Spleen (tissue), 11 donors: ENCODE results near the gene RNF225. TPM values are rescaled to one million over a fixed set of nuclear protein-coding genes. Genes with fewer than 3 reads are reported as not detected.

Experiments used
- DNase-seq: peaks from one replicate; pipeline ENCODE4 v3.0.0-alpha.2; 2020
- H3K27ac ChIP-seq, 8 donors: fragments of 200-600 bp; sonication (generic) in 7 of 8; 1 replicate in 4 of 8; 2 replicates in 4 of 8; pipeline versions ENCODE4 v1.5.0 to v1.8.0; 2016 to 2021; ENCODE audit warnings: inconsistent platforms in 4 of 8, mild to moderate bottlenecking in 4 of 8, moderate library complexity in 1 of 8
- H3K27me3 ChIP-seq, 7 donors: fragments of 200-600 bp; sonication (generic) in 6 of 7; replicated peaks in 1 of 7; 1 replicate in 4 of 7; 2 replicates in 3 of 7; pipeline versions ENCODE4 v1.5.0 to v1.8.0; 2016 to 2021; ENCODE audit warnings: inconsistent platforms in 3 of 7, mild to moderate bottlenecking in 1 of 7
- H3K36me3 ChIP-seq, 6 donors: fragments of 200-600 bp; sonication (generic) in 5 of 6; 1 replicate in 4 of 6; 2 replicates in 2 of 6; pipeline versions ENCODE4 v1.5.0 to v1.8.0; 2016 to 2021; ENCODE audit warnings: inconsistent platforms in 2 of 6
- H3K4me1 ChIP-seq, 6 donors: fragments of 200-600 bp; sonication (generic) in 5 of 6; 1 replicate in 3 of 6; 2 replicates in 3 of 6; pipeline versions ENCODE4 v1.5.0 to v1.8.0; 2016 to 2021; ENCODE audit warnings: inconsistent platforms in 3 of 6
- H3K4me3 ChIP-seq, 8 donors: fragments of 200-600 bp; sonication (generic) in 7 of 8; 1 replicate in 4 of 8; 2 replicates in 4 of 8; pipeline versions ENCODE4 v1.5.0 to v1.8.0; 2016 to 2021; ENCODE audit warnings: inconsistent platforms in 4 of 8, mild to moderate bottlenecking in 4 of 8, moderate library complexity in 2 of 8
- H3K9me3 ChIP-seq, 8 donors: fragments of 200-600 bp; sonication (generic) in 7 of 8; 1 replicate in 4 of 8; 2 replicates in 4 of 8; pipeline versions ENCODE4 v1.5.0 to v1.8.0; 2016 to 2021; ENCODE audit warnings: inconsistent platforms in 4 of 8
- CTCF ChIP-seq, 11 experiments: fragments of 200-600 bp in 7 of 11; fragments of 450-650 bp in 4 of 11; sonication (generic) in 4 of 11; IDR thresholded peaks in 8 of 11; conservative IDR thresholded peaks in 3 of 11; 1 replicate in 7 of 11; 2 replicates in 4 of 11; pipeline versions ENCODE4 v1.4.0 to v1.8.0; 2016 to 2021; ENCODE audit warnings: antibody characterized with exemption in 11 of 11, inconsistent platforms in 4 of 11, mild to moderate bottlenecking in 1 of 11
- POLR2A ChIP-seq, 3 donors: fragments of 450-650 bp; IDR thresholded peaks; one replicate each; pipeline ENCODE4 v1.5.1; 2017; ENCODE audit warnings: antibody characterized with exemption in 3 of 3, mild to moderate bottlenecking in 1 of 3
- POLR2AphosphoS5 ChIP-seq, 3 donors: sonication (generic); formaldehyde crosslinking; IDR thresholded peaks; one replicate each; pipeline ENCODE4 v1.5.1; 2017; ENCODE audit warnings: antibody characterized with exemption in 3 of 3
- whole genome bisulfite sequencing, 5 donors: extraction: QIAGEN DNeasy Blood & Tissue Kit in 3 of 5; methylation state at CpG; one replicate each; pipeline versions ENCODE4 v1.1.5 to v1.1.7; 2013 to 2018; 5-methylcytosine and 5-hydroxymethylcytosine counted together
- intact Hi-C: fragments of 100-400 bp; cut with DNase I; formaldehyde crosslinking; loops from one replicate; pipeline ENCODE4 v1.15.0; 2023; ENCODE audit warnings: low total_unique reads
- polyA plus RNA-seq, 3 donors: library from polyadenylated mRNA; stranded (reverse); fragments of 200-250 nt; gene quantifications; one replicate each; pipeline ENCODE4 v1.2.1, GENCODE V29; 2013
- total RNA-seq, 7 donors: library from RNA; depleted of rRNA in 3 of 7; stranded (reverse); fragments of >200 nt in 3 of 7; fragmentation: NEBNext Ultra II Directional in 4 of 7; extraction: Animal tissue kit (Norgen Biotek cat#: 25700) in 4 of 7; gene quantifications; one replicate each; pipeline versions ENCODE4 v1.1.0 to v1.2.1, GENCODE V29; 2016 to 2021
- donor health status: healthy with polysubstance abuse.
- donor health status: DM: no; HTN: no; CAD: no; lungs with moderate emphysema.
- donor health status: DM: no; HTN: no; CAD: no.
- donor health status: Bipolar disorder and iron deficiency.
- donor health status: healthy.
- donor health status: DM: no; HTN: no; CAD: no.
- donor health status: DM: yes; HTN: yes; CAD: no.

The RNF225 gene
- total and polyA plus RNA-seq, 10 donors, result not detected

- Histone ChIP-seq H3K36me3 (peaks cover 3 to 58% (median 47%) of the 10 kb centered on the region in 6 donors), H3K27me3 (peaks cover 0 to 39% (median 18%) of the 10 kb centered on the region in 7 donors), H3K27ac (no peak overlapping the region), H3K4me3 (no peak overlapping the region), H3K4me1 (peaks cover 0 to 44% (median 26%) of the 10 kb centered on the region in 6 donors), H3K9me3 (no peaks in the 10 kb centered on the region)
- no peak for TF ChIP-seq POLR2A (IDR thresholded peaks at IDR 0.05)
- no peak for TF ChIP-seq POLR2AphosphoS5 (IDR thresholded peaks at IDR 0.05)
- no peak for TF ChIP-seq CTCF (IDR thresholded peaks at IDR 0.05 in 8 of 11, conservative IDR thresholded peaks at IDR 0.05 in 3 of 11)
- intact Hi-C loops, result no loop called here
- no peak for DNase-seq
- 69 to 78% (median 70%) methylated on average over 2 to 3 of the region's 3 CpGs for WGBS, 5 donors
Observed at GRCh38 chr19:58394821-58395219, 636 bp upstream of the RNF225 start.

GRCh38 chr19:58395979-58396627 lies 647 bp downstream of the RNF225 start:
- H3K27ac ChIP-seq, result no peak overlapping the region
- H3K4me1 ChIP-seq, result peaks cover 5 to 44% (median 23%) of the 10 kb centered on the region in 6 donors
- peaks cover 3 to 45% (median 39%) of the 10 kb centered on the region in 6 donors for H3K36me3 ChIP-seq
- intact Hi-C loops, result no loop called here
- no peaks in the 10 kb centered on the region for H3K9me3 ChIP-seq
- TF ChIP-seq POLR2AphosphoS5 (IDR thresholded peaks at IDR 0.05), result peak in 2 of 3 donors; percentile 22 to 60
- TF ChIP-seq POLR2A (IDR thresholded peaks at IDR 0.05), result no peak
- TF ChIP-seq CTCF (IDR thresholded peaks at IDR 0.05 in 8 of 11, conservative IDR thresholded peaks at IDR 0.05 in 3 of 11), result no peak
- peak overlapping the region in 3 of 8 donors; percentile 23 to 58 (median 25) for H3K4me3 ChIP-seq
- whole genome bisulfite sequencing, 5 donors, result 6 to 33% (median 8%) methylated on average over 9 to 75 of the region's 75 CpGs
- peaks cover 0 to 39% (median 18%) of the 10 kb centered on the region in 7 donors for H3K27me3 ChIP-seq
- no peak for DNase-seq

- no peak for TF ChIP-seq POLR2AphosphoS5 (IDR thresholded peaks at IDR 0.05)
- TF ChIP-seq CTCF (IDR thresholded peaks at IDR 0.05 in 8 of 11, conservative IDR thresholded peaks at IDR 0.05 in 3 of 11), result no peak
- no peak for TF ChIP-seq POLR2A (IDR thresholded peaks at IDR 0.05)
- no peak for DNase-seq
Observed at GRCh38 chr19:58396691-58397532, 1.5 kb downstream of the RNF225 start.

More at GRCh38 chr19:58396691-58397532, 1.5 kb downstream of the RNF225 start:
- Histone ChIP-seq H3K27me3 (peaks cover 0 to 39% (median 18%) of the 10 kb centered on the region in 7 donors), H3K9me3 (no peaks in the 10 kb centered on the region), H3K27ac (no peak overlapping the region), H3K4me3 (peak overlapping the region in 2 of 8 donors; percentile 25 to 58), H3K4me1 (peaks cover 7 to 41% (median 26%) of the 10 kb centered on the region in 6 donors), H3K36me3 (peaks cover 3 to 37% (median 32%) of the 10 kb centered on the region in 6 donors)
- intact Hi-C loops, result no loop called here
- WGBS, 5 donors, result 29 to 58% (median 34%) methylated on average over 16 to 58 of the region's 58 CpGs
